A673 (cell line): ENCODE measurements around the gene GDPD3. TPM values are rescaled to one million over a fixed set of nuclear protein-coding genes. Genes with fewer than 3 reads are reported as not detected.

Experiments used
- BruUV-seq: library from RNA; stranded (reverse); fragments of 400-500 nt; replicated peaks from 2 replicates; lab custom pipeline; 2021; lab: Mats Ljungman, UMichigan
- CTCF ChIA-PET: fragments of 300-600 bp; sonication (Branson Sonifier 250); formaldehyde crosslinking; loops from one replicate; lab custom pipeline; 2022; ENCODE audit warnings: antibody characterized with exemption; lab: Charles Lee
- POLR2A ChIA-PET: fragments of 300-600 bp; sonication (Branson Sonifier 250); formaldehyde crosslinking; loops from one replicate; lab custom pipeline; 2022; ENCODE audit warnings: antibody characterized with exemption; ENCODE audit not compliant: low non-redundant PET; lab: Charles Lee
- DNase-seq: peaks from one replicate; pipeline ENCODE4 v3.0.0-alpha.2; 2015; ENCODE audit warnings: low spot score
- H3K27ac ChIP-seq: fragments of 200-600 bp; sonication (generic); 2 replicates; pipeline ENCODE4 v1.5.1; 2016; ENCODE audit warnings: mixed run types, low read depth, mild to moderate bottlenecking, mixed read lengths, antibody characterized with exemption, low read length; ENCODE audit not compliant: poor library complexity, severe bottlenecking
- H3K27me3 ChIP-seq: fragments of 200-600 bp; sonication (generic); replicated peaks from 2 replicates; pipeline ENCODE4 v1.6.1; 2017; ENCODE audit warnings: mixed run types, low read depth, mild to moderate bottlenecking, mixed read lengths, antibody characterized with exemption, low read length; ENCODE audit not compliant: insufficient read depth, poor library complexity
- H3K36me3 ChIP-seq: fragments of 200-600 bp; sonication (generic); 2 replicates; pipeline ENCODE4 v1.6.1; 2016; ENCODE audit warnings: mixed run types, mild to moderate bottlenecking, mixed read lengths, antibody characterized with exemption, low read length; ENCODE audit not compliant: insufficient read depth, poor library complexity, severe bottlenecking
- H3K4me1 ChIP-seq: fragments of 200-600 bp; sonication (generic); 2 replicates; pipeline ENCODE4 v1.6.1; 2017; ENCODE audit warnings: mixed run types, mild to moderate bottlenecking, mixed read lengths, antibody characterized with exemption, low read length; ENCODE audit not compliant: insufficient read depth, poor library complexity, severe bottlenecking
- H3K4me3 ChIP-seq: fragments of 200-600 bp; sonication (generic); 2 replicates; pipeline ENCODE4 v1.5.1; 2016; ENCODE audit warnings: low read depth, mixed run types, mild to moderate bottlenecking, mixed read lengths, low read length; ENCODE audit not compliant: poor library complexity, severe bottlenecking
- H3K9me3 ChIP-seq: fragments of 200-600 bp; sonication (generic); 2 replicates; pipeline ENCODE4 v1.6.1; 2016; ENCODE audit warnings: mixed run types, low read depth, mild to moderate bottlenecking, mixed read lengths, antibody characterized with exemption, low read length; ENCODE audit not compliant: poor library complexity, severe bottlenecking
- EZH2 ChIP-seq: fragments of 200-600 bp; sonication (generic); IDR thresholded peaks from 2 replicates; pipeline ENCODE4 v1.6.1; 2017; ENCODE audit warnings: borderline replicate concordance, low read depth, mild to moderate bottlenecking, mixed read lengths, antibody characterized with exemption, low read length; ENCODE audit not compliant: poor library complexity, severe bottlenecking
- intact Hi-C: fragments of 100-400 bp; cut with micrococcal nuclease; formaldehyde crosslinking; loops from one replicate; pipeline ENCODE4 v1.10.0; 2022; ENCODE audit not compliant: unreplicated experiment
- total RNA-seq: library from RNA; stranded (reverse); gene quantifications from 2 replicates; pipeline ENCODE4 v1.2.3, GENCODE V29; 2021
- TF ChIP-seq, protein P1 (sequence below): fragments of 300-800, 200-600 bp; sonication (generic); conservative IDR thresholded peaks from 2 replicates; pipeline ENCODE4 v1.5.1; 2017; ENCODE audit warnings: low read depth, mild to moderate bottlenecking, antibody characterized with exemption, low read length, moderate library complexity, mixed read lengths

Gene GDPD3
- total RNA-seq, 1 experiment from 2014 or later, result 2.5 TPM

GRCh38 chr16:30121741-30122571, 8.6 kb upstream of the GDPD3 start:
- H3K27ac ChIP-seq, result peak overlapping the region; percentile 74
- no TSS peak for BruUV-seq
- POLR2A ChIA-PET, result no interaction called here
- CTCF ChIA-PET, result interaction anchor here (0.5 kb wide), 1 partner anchor 77 kb away, joined by 8 read pairs; no protein-coding TSS in a partner anchor
- TF ChIP-seq, protein P1, sequence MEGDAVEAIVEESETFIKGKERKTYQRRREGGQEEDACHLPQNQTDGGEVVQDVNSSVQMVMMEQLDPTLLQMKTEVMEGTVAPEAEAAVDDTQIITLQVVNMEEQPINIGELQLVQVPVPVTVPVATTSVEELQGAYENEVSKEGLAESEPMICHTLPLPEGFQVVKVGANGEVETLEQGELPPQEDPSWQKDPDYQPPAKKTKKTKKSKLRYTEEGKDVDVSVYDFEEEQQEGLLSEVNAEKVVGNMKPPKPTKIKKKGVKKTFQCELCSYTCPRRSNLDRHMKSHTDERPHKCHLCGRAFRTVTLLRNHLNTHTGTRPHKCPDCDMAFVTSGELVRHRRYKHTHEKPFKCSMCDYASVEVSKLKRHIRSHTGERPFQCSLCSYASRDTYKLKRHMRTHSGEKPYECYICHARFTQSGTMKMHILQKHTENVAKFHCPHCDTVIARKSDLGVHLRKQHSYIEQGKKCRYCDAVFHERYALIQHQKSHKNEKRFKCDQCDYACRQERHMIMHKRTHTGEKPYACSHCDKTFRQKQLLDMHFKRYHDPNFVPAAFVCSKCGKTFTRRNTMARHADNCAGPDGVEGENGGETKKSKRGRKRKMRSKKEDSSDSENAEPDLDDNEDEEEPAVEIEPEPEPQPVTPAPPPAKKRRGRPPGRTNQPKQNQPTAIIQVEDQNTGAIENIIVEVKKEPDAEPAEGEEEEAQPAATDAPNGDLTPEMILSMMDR, result no peak
- no peak for TF ChIP-seq EZH2
- no peaks in the 10 kb centered on the region for H3K27me3 ChIP-seq
- intact Hi-C loops, result loop anchor here (5.0 kb wide), 1 partner anchor 285 kb away; the partner anchor contains the start of gene ZNF771
- no peak for DNase-seq
- peaks cover 16% of the 10 kb centered on the region for H3K36me3 ChIP-seq
- H3K4me1 ChIP-seq, result peaks cover 4% of the 10 kb centered on the region
- H3K9me3 ChIP-seq, result no peaks in the 10 kb centered on the region
- peak overlapping the region; percentile 90 for H3K4me3 ChIP-seq

DNA sequence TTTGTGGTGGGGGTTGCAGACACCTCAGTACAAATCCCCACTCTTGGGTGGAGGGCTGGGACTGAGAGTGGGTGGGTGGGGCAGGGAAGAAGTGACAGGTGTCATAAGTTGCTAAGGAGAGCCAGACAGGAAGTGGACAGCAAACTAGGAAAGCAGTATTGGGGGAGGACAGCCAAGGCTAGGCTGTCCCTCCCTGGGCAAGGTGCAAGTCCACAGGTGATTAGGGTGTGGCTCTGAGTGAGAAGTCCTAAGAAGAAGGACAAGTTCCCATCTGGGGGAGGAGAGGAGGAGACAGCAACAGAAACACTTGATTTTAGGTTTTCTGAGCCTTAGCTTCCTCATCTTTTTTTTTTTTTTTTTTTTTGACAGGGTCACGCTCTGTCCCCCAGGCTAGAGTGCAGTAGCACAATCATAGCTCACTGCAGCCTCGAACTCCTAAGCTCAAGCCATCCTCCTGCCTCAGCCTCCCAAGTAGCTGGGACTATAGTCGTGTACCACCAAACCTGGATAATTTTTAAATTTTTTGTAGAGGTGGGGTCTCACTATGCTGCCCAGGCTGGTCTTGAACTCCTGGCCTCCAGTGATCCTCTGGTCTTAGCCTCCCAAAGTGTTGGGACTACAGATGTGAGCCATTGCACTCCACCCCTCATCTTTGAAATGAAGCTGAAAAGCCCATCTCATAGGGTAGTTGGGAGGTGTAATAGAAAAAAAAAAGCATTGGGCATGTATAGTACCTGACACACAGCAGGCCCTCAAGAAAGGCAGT, 7.2 kb upstream of the GDPD3 start:
- intact Hi-C loops, result loop anchor here (5.0 kb wide), 1 partner anchor 287 kb away; the partner anchor contains the start of gene ZNF771
- no peak for DNase-seq
- H3K27me3 ChIP-seq, result no peaks in the 10 kb centered on the region
- H3K27ac ChIP-seq, result no peak overlapping the region
- peaks cover 4% of the 10 kb centered on the region for H3K4me1 ChIP-seq
- H3K4me3 ChIP-seq, result no peak overlapping the region
- TF ChIP-seq EZH2, result no peak
- TF ChIP-seq, protein P1, result no peak
- H3K9me3 ChIP-seq, result no peaks in the 10 kb centered on the region
- ChIA-PET POLR2A (interaction anchor here (0.6 kb wide), 1 partner anchor 577 kb away, joined by 17 read pairs; no protein-coding TSS in a partner anchor), CTCF (interaction anchor here (0.6 kb wide), 2 partner anchors 10 to 28 kb away, joined by 6 read pairs; no protein-coding TSS in a partner anchor)
- no TSS peak for BruUV-seq
- H3K36me3 ChIP-seq, result peaks cover 16% of the 10 kb centered on the region

GRCh38 chr16:30119428-30119827, 6.1 kb upstream of the GDPD3 start:
- Histone ChIP-seq H3K27ac (no peak overlapping the region), H3K4me1 (peaks cover 4% of the 10 kb centered on the region), H3K4me3 (no peak overlapping the region), H3K27me3 (no peaks in the 10 kb centered on the region), H3K9me3 (no peaks in the 10 kb centered on the region), H3K36me3 (peaks cover 16% of the 10 kb centered on the region)
- DNase-seq, result no peak
- ChIA-PET POLR2A (no interaction called here), CTCF (no interaction called here)
- BruUV-seq, result TSS peak; percentile 14
- intact Hi-C loops, result no loop called here
- TF ChIP-seq, protein P1, result no peak
- no peak for TF ChIP-seq EZH2
